Endothelial cell of umbilical vein (primary cell): ENCODE data around the gene SIPA1L3. TPM values are rescaled to one million over a fixed set of nuclear protein-coding genes. Genes with fewer than 3 reads are reported as not detected.

Experiments used
- BruUV-seq: library from RNA; stranded (reverse); fragments of 400-500 nt; replicated peaks from 2 replicates; lab custom pipeline; 2021; lab: Mats Ljungman, UMichigan
- CTCF ChIA-PET: fragments of 300-600, 350-600 bp; sonication (Branson Sonifier 250); formaldehyde crosslinking; loops from one replicate; lab custom pipeline; 2021; ENCODE audit warnings: antibody characterized with exemption, inconsistent platforms; lab: Charles Lee
- POLR2A ChIA-PET: fragments of 300-600, 350-600 bp; sonication (Branson Sonifier 250); formaldehyde crosslinking; loops from one replicate; lab custom pipeline; 2021; ENCODE audit warnings: antibody characterized with exemption, inconsistent platforms; lab: Charles Lee
- DNase-seq: peaks from one replicate; pipeline ENCODE4 v3.0.0-alpha.2; 2011; ENCODE audit warnings: low read depth, low spot score
- FAIRE-seq: peaks from 2 replicates; lab custom pipeline; 2011; peaks lifted over from hg19 to GRCh38; lab: Jason Lieb, UNC
- H2AFZ ChIP-seq: 2 replicates; pipeline ENCODE4 v1.6.0; 2012; ENCODE audit warnings: low read depth, low read length, control low read depth, inconsistent platforms
- H3K27ac ChIP-seq: 2 replicates; pipeline ENCODE4 v1.5.1; 2011; ENCODE audit warnings: low read depth, mild to moderate bottlenecking, control low read depth, low read length, moderate library complexity; ENCODE audit not compliant: insufficient read depth
- H3K27me3 ChIP-seq, 2 experiments: 2 replicates each; pipeline versions ENCODE4 v1.6.0 to v1.6.1; 2011; ENCODE audit warnings: low read length in 2 of 2, mixed read lengths in 1 of 2; ENCODE audit not compliant: control insufficient read depth in 2 of 2, insufficient read depth in 2 of 2
- H3K36me3 ChIP-seq, 2 experiments: 2 replicates in 1 of 2; 3 replicates in 1 of 2; pipeline ENCODE4 v1.5.1; 2011; ENCODE audit warnings: low read length in 2 of 2, mild to moderate bottlenecking in 1 of 2, moderate library complexity in 1 of 2; ENCODE audit not compliant: control insufficient read depth in 2 of 2, insufficient read depth in 2 of 2; ENCODE audit errors: extremely low read depth in 1 of 2
- H3K4me1 ChIP-seq: 3 replicates; pipeline ENCODE4 v1.5.1; 2011; ENCODE audit warnings: mild to moderate bottlenecking, low read length; ENCODE audit not compliant: control insufficient read depth, insufficient read depth; ENCODE audit errors: extremely low read depth
- H3K4me2 ChIP-seq: 2 replicates; pipeline ENCODE4 v1.6.1; 2011; ENCODE audit warnings: low read length, control low read depth, mixed read lengths; ENCODE audit not compliant: insufficient read depth
- H3K4me3 ChIP-seq, 3 experiments: fragments of 200-600 bp in 1 of 3; sonication (generic), shearing (Covaris generic) in 1 of 3; replicated peaks in 1 of 3; 2 replicates each; pipeline ENCODE4 v1.5.1; 2011 to 2016; ENCODE audit warnings: control low read depth in 3 of 3, low read length in 3 of 3, mild to moderate bottlenecking in 2 of 3, inconsistent platforms in 1 of 3, low read depth in 1 of 3, moderate library complexity in 1 of 3; ENCODE audit not compliant: insufficient read depth in 1 of 3
- H3K79me2 ChIP-seq: 2 replicates; pipeline ENCODE4 v1.6.0; 2012; ENCODE audit warnings: low read length, inconsistent platforms; ENCODE audit not compliant: control insufficient read depth, insufficient read depth
- H3K9ac ChIP-seq: replicated peaks from 2 replicates; pipeline ENCODE3; 2011; ENCODE audit warnings: low read length, control low read depth; ENCODE audit not compliant: insufficient read depth; ENCODE audit errors: extremely low read depth
- H3K9me1 ChIP-seq: replicated peaks from 3 replicates; pipeline ENCODE4 v1.6.0; 2011; ENCODE audit warnings: mild to moderate bottlenecking, low read length; ENCODE audit not compliant: control insufficient read depth, insufficient read depth; ENCODE audit errors: extremely low read depth
- H3K9me3 ChIP-seq: replicated peaks from 2 replicates; pipeline ENCODE4 v1.5.1; 2012; ENCODE audit warnings: low read length, inconsistent platforms; ENCODE audit not compliant: control insufficient read depth, insufficient read depth
- H4K20me1 ChIP-seq: replicated peaks from 2 replicates; pipeline ENCODE3; 2011; ENCODE audit warnings: mild to moderate bottlenecking, low read length; ENCODE audit not compliant: control insufficient read depth, insufficient read depth; ENCODE audit errors: extremely low read depth
- CTCF ChIP-seq, 2 donors: IDR thresholded peaks; 1 replicate in 1 of 2; 2 replicates in 1 of 2; pipeline ENCODE4 v1.5.1; 2011; ENCODE audit warnings: low read length in 2 of 2, mild to moderate bottlenecking in 2 of 2, moderate library complexity in 2 of 2, control low read depth in 1 of 2, inconsistent platforms in 1 of 2, low read depth in 1 of 2; ENCODE audit not compliant: insufficient read depth in 1 of 2; ENCODE audit errors: extremely low read depth in 1 of 2
- EZH2 ChIP-seq: IDR thresholded peaks from 2 replicates; pipeline ENCODE4 v1.6.1; 2012; ENCODE audit warnings: borderline replicate concordance, low read depth, mild to moderate bottlenecking, moderate library complexity, low read length, inconsistent platforms; ENCODE audit not compliant: severe bottlenecking
- FOS ChIP-seq: IDR thresholded peaks from 2 replicates; pipeline ENCODE4 v1.6.1; 2011; ENCODE audit warnings: mild to moderate bottlenecking, low read length, moderate library complexity, borderline replicate concordance; ENCODE audit not compliant: insufficient read depth
- GATA2 ChIP-seq: IDR thresholded peaks from 2 replicates; pipeline ENCODE4 v1.7.0; 2011; ENCODE audit warnings: low read depth, mild to moderate bottlenecking, moderate library complexity, mixed read lengths, low read length; ENCODE audit not compliant: insufficient read length, insufficient read depth
- JUN ChIP-seq: IDR thresholded peaks from 2 replicates; pipeline ENCODE4 v1.6.1; 2011; ENCODE audit warnings: borderline replicate concordance, low read depth; ENCODE audit not compliant: insufficient read length, insufficient read depth
- MAX ChIP-seq: IDR thresholded peaks from 2 replicates; pipeline ENCODE4 v1.6.1; 2011; ENCODE audit not compliant: insufficient read depth, insufficient read length
- MYC ChIP-seq: IDR thresholded peaks from one replicate; pipeline ENCODE4 v1.6.1; 2011; ENCODE audit warnings: mild to moderate bottlenecking, low read depth, low read length
- POLR2A ChIP-seq: IDR thresholded peaks from 2 replicates; pipeline ENCODE4 v1.6.1; 2012; ENCODE audit warnings: low read depth, mild to moderate bottlenecking, control low read depth, low read length
- POLR2AphosphoS5 ChIP-seq: IDR thresholded peaks from 2 replicates; pipeline ENCODE4 v1.6.1; 2012; ENCODE audit warnings: low read depth, mild to moderate bottlenecking, control low read depth, low read length, moderate library complexity; ENCODE audit not compliant: insufficient read depth
- dilution Hi-C: fragments of 300-500 bp; cut with MboI; formaldehyde crosslinking; loops from one replicate; pipeline ENCODE4 v1.15.0; 2019; ENCODE audit warnings: low sequenced_read_pairs; ENCODE audit not compliant: extremely low pct_ligation_motif_present
- intact Hi-C: fragments of 100-400 bp; cut with micrococcal nuclease; formaldehyde crosslinking; loops from one replicate; pipeline ENCODE4 v1.10.0; 2022
- polyA plus RNA-seq, 4 experiments: library from polyadenylated mRNA; depleted of rRNA in 3 of 4; stranded (reverse) in 3 of 4; unstranded in 1 of 4; fragments of >200 nt; gene quantifications; 2 replicates each; pipeline versions ENCODE4 v1.2.1 to v1.2.3, GENCODE V29; 2011 to 2012; ENCODE audit warnings: missing spikeins in 1 of 4
- total RNA-seq: library from RNA; stranded (reverse); gene quantifications from 2 replicates; pipeline ENCODE4 v1.2.3, GENCODE V29; 2021

SIPA1L3 gene
- total and polyA plus RNA-seq, 2 donors (not counting 3 experiments of a cell fraction or from before 2014, with no cell fraction given), result 14.2 to 47.2 TPM

- BruUV-seq, result no TSS peak
- TF ChIP-seq CTCF (IDR thresholded peaks at IDR 0.05; ENCODE audit: extremely low read depth in 1 of 2, insufficient read depth in 1 of 2, low read depth in 1 of 2, low read length in 2 of 2), result no peak
- TF ChIP-seq GATA2, result no peak
- no peak for TF ChIP-seq POLR2A
- no peak for TF ChIP-seq MAX
- no peak for TF ChIP-seq MYC
- TF ChIP-seq FOS, result no peak
- TF ChIP-seq EZH2, result no peak
- no peak for TF ChIP-seq JUN
- TF ChIP-seq POLR2AphosphoS5, result no peak
- H3K27ac ChIP-seq, result no peak overlapping the region
- H3K27me3 ChIP-seq, result peaks cover 0 to 5% of the 10 kb centered on the region in 2 experiments
- FAIRE-seq, result no peak
- ChIA-PET POLR2A (no interaction called here), CTCF (no interaction called here)
- H3K4me2 ChIP-seq, result no peak overlapping the region
- no peak overlapping the region for H2AFZ ChIP-seq
- H3K4me3 ChIP-seq, result no peak overlapping the region
- H3K9me1 ChIP-seq, result no peaks in the 10 kb centered on the region
- no peaks in the 10 kb centered on the region for H3K9me3 ChIP-seq
- intact Hi-C loops (no loop called here), dilution Hi-C loops (no loop called here)
- H3K4me1 ChIP-seq, result no peaks in the 10 kb centered on the region
- DNase-seq, result no peak
- H3K36me3 ChIP-seq, result no peaks in the 10 kb centered on the region
- H3K9ac ChIP-seq, result no peak overlapping the region
- no peaks in the 10 kb centered on the region for H3K79me2 ChIP-seq
- no peaks in the 10 kb centered on the region for H4K20me1 ChIP-seq
Measured at GRCh38 chr19:37893845-37894575, 13.0 kb upstream of the SIPA1L3 start.
